Neural progenitor cell (in vitro differentiated cells): ENCODE data around the gene RB1. TPM values are rescaled to one million over a fixed set of nuclear protein-coding genes. Genes with fewer than 3 reads are reported as not detected.
"Not testable (repeated sequence)": the region's sequence is repeated elsewhere in the genome, so short reads cannot be mapped to it uniquely, and the experiment has no call there.

Source experiments
- DNase-seq: peaks from one replicate; pipeline ENCODE4 v3.0.0-alpha.2; 2016; ENCODE audit warnings: low spot score
- H2AFZ ChIP-seq: fragments of 200-600 bp; sonication (generic); replicated peaks from 2 replicates; pipeline ENCODE4 v1.6.1; 2016; ENCODE audit warnings: antibody characterized with exemption
- H3F3A ChIP-seq: fragments of 200-600 bp; sonication (generic); 2 replicates; pipeline ENCODE4 v1.6.1; 2016; ENCODE audit warnings: antibody characterized with exemption, low read depth
- H3K27ac ChIP-seq: fragments of 200-600 bp; sonication (generic); 2 replicates; pipeline ENCODE4 v1.5.1; 2016; ENCODE audit warnings: mild to moderate bottlenecking
- H3K27me3 ChIP-seq: fragments of 200-600 bp; sonication (generic); 2 replicates; pipeline ENCODE4 v1.6.1; 2016; ENCODE audit warnings: mild to moderate bottlenecking, moderate library complexity
- H3K36me3 ChIP-seq: fragments of 200-600 bp; sonication (generic); 2 replicates; pipeline ENCODE4 v1.5.1; 2016
- H3K4me1 ChIP-seq: fragments of 200-600 bp; sonication (generic); 2 replicates; pipeline ENCODE4 v1.6.1; 2016; ENCODE audit warnings: mixed run types
- H3K4me2 ChIP-seq: fragments of 200-600 bp; sonication (generic); 2 replicates; pipeline ENCODE4 v1.6.1; 2016
- H3K4me3 ChIP-seq: fragments of 200-600 bp; sonication (generic); 2 replicates; pipeline ENCODE4 v1.5.1; 2016
- H3K79me2 ChIP-seq: fragments of 200-600 bp; sonication (generic); 2 replicates; pipeline ENCODE4 v1.6.1; 2016; ENCODE audit warnings: low read depth
- H3K9ac ChIP-seq: fragments of 200-600 bp; sonication (generic); 2 replicates; pipeline ENCODE4 v1.6.1; 2016
- H3K9me3 ChIP-seq: fragments of 200-600 bp; sonication (generic); 2 replicates; pipeline ENCODE4 v1.5.1; 2016; ENCODE audit warnings: low read depth
- H4K20me1 ChIP-seq: fragments of 200-600 bp; sonication (generic); 2 replicates; pipeline ENCODE4 v1.6.1; 2016; ENCODE audit warnings: low read depth
- H3K27ac Mint-ChIP-seq: 3 replicates; pipeline ENCODE4 v1.8.0; 2021; ENCODE audit warnings: mixed read lengths
- H3K27me3 Mint-ChIP-seq: 2 replicates; pipeline ENCODE4 v1.8.0; 2022; ENCODE audit warnings: low read depth, mild to moderate bottlenecking, inconsistent platforms, moderate library complexity, mixed read lengths; ENCODE audit not compliant: insufficient read depth
- H3K36me3 Mint-ChIP-seq: 3 replicates; pipeline ENCODE4 v1.8.0; 2021; ENCODE audit warnings: mixed read lengths
- H3K4me1 Mint-ChIP-seq: 3 replicates; pipeline ENCODE4 v1.8.0; 2021; ENCODE audit warnings: mixed read lengths
- H3K4me3 Mint-ChIP-seq: 3 replicates; pipeline ENCODE4 v1.8.0; 2021; ENCODE audit warnings: mild to moderate bottlenecking, moderate library complexity, mixed read lengths
- H3K9me3 Mint-ChIP-seq: 3 replicates; pipeline ENCODE4 v1.8.0; 2020; ENCODE audit warnings: mixed read lengths
- CTCF ChIP-seq: fragments of 200-600 bp; sonication (generic); IDR thresholded peaks from 2 replicates; pipeline ENCODE4 v1.5.1; 2017; ENCODE audit warnings: antibody characterized with exemption, mild to moderate bottlenecking
- EZH2 ChIP-seq: fragments of 200-600 bp; sonication (generic); IDR thresholded peaks from 2 replicates; pipeline ENCODE4 v1.6.1; 2017; ENCODE audit warnings: antibody characterized with exemption, mild to moderate bottlenecking, moderate library complexity
- EZH2phosphoT487 ChIP-seq: fragments of 200-600 bp; sonication (generic); IDR thresholded peaks from 2 replicates; pipeline ENCODE4 v1.6.1; 2017; ENCODE audit warnings: antibody characterized with exemption
- total RNA-seq: library from RNA; depleted of rRNA; stranded (reverse); fragments of >200 nt; gene quantifications from 2 replicates; pipeline ENCODE4 v1.2.3, GENCODE V29; 2015; ENCODE audit warnings: low replicate concordance

Gene RB1
- total RNA-seq, 1 donor from 2014 or later, result 39.5 TPM

DNA sequence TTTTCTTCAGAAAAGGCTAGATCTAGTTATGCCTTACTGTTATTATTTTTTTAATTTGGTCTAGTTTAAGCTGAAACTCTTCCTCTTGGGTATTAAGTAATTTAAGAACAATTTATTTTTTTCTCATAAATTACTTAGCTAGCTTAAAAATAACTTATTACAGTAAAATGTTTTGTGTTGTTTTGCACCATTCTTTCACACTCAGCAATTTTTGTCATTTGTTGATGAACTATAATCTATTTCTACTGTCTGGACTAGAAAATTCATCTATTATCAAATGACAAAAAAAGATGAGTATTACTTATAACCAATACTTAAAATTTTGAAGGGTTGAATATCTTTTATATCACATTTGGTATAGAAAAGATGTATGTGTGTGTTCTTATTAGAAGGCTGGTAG lies 111.0 kb downstream of the RB1 start:
- Mint-ChIP-seq H3K36me3 (peaks cover 33% of the 10 kb centered on the region), H3K27ac (no peak overlapping the region), H3K4me3 (no peak overlapping the region), H3K9me3 (peaks cover 30% of the 10 kb centered on the region), H3K4me1 (peaks cover 21% of the 10 kb centered on the region), H3K27me3 (no peaks in the 10 kb centered on the region)
- H3K4me2 ChIP-seq, result no peak overlapping the region
- no peak overlapping the region for H3K4me3 ChIP-seq
- no peak for DNase-seq
- peaks cover 5% of the 10 kb centered on the region for H3K9me3 ChIP-seq
- no peak overlapping the region for H2AFZ ChIP-seq
- no peaks in the 10 kb centered on the region for H3K27me3 ChIP-seq
- H3K4me1 ChIP-seq, result peaks cover 24% of the 10 kb centered on the region
- no peaks in the 10 kb centered on the region for H3K79me2 ChIP-seq
- no peaks in the 10 kb centered on the region for H3F3A ChIP-seq
- no peaks in the 10 kb centered on the region for H3K36me3 ChIP-seq
- H3K9ac ChIP-seq, result no peak overlapping the region
- H3K27ac ChIP-seq, result no peak overlapping the region
- no peak for TF ChIP-seq EZH2
- TF ChIP-seq CTCF, result no peak
- no peak for TF ChIP-seq EZH2phosphoT487
- no peaks in the 10 kb centered on the region for H4K20me1 ChIP-seq

DNA sequence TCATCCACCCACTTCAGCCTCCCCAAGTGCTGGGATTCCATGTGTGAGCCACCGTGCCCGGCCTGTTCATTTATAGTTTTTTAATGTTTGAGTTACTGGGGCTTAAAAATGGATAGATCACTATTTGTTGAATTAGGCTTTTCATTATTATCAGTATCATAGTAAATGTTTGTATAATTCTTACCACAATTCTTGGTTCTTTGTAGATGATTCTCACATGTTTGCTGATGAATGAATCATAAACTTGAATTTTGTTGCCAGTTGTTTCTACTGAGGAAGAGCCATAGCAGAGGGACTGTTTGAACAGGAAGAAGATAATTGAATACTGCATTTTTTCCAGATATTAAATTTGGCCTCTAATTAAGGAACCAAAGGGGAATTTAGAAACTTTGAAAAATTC lies 112.0 kb downstream of the RB1 start:
- Histone ChIP-seq H4K20me1 (no peaks in the 10 kb centered on the region), H3K4me1 (peaks cover 24% of the 10 kb centered on the region), H3K36me3 (no peaks in the 10 kb centered on the region), H2AFZ (no peak overlapping the region), H3K27ac (no peak overlapping the region), H3F3A (no peaks in the 10 kb centered on the region), H3K9ac (no peak overlapping the region), H3K4me2 (no peak overlapping the region), H3K27me3 (no peaks in the 10 kb centered on the region), H3K4me3 (no peak overlapping the region), H3K79me2 (no peaks in the 10 kb centered on the region), H3K9me3 (peaks cover 5% of the 10 kb centered on the region)
- DNase-seq, result no peak
- H3K27ac Mint-ChIP-seq, result no peak overlapping the region
- H3K27me3 Mint-ChIP-seq, result no peaks in the 10 kb centered on the region
- H3K9me3 Mint-ChIP-seq, result peaks cover 39% of the 10 kb centered on the region
- H3K36me3 Mint-ChIP-seq, result peaks cover 31% of the 10 kb centered on the region
- TF ChIP-seq CTCF (no peak), EZH2phosphoT487 (no peak), EZH2 (no peak)
- H3K4me1 Mint-ChIP-seq, result peaks cover 14% of the 10 kb centered on the region
- no peak overlapping the region for H3K4me3 Mint-ChIP-seq

DNA sequence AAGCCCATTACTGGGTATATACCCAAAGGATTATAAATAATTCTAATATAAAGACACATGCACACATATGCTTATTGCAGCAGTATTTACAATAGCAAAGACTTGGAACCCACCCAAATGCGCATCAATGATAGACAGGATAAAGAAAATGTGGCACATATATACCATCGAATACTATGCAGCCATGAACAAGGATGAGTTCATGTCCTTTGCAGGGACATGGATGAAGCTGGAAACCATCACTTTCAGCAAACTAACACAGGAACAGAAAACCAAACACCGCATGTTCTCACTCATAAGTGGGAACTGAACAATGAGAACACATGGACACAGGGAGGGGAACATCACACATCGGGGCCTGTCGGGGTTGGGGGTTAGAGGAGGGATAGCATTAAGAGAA lies 118.5 kb downstream of the RB1 start:
- H3K27me3 Mint-ChIP-seq, H3F3A ChIP-seq, H3K4me3 ChIP-seq, H3K9ac ChIP-seq, H3K79me2 ChIP-seq, H3K4me1 Mint-ChIP-seq, H3K27me3 ChIP-seq, H3K4me3 Mint-ChIP-seq, H3K4me1 ChIP-seq, H4K20me1 ChIP-seq, H3K36me3 ChIP-seq, H3K27ac Mint-ChIP-seq, H3K9me3 ChIP-seq, H2AFZ ChIP-seq, H3K27ac ChIP-seq, H3K4me2 ChIP-seq, DNase-seq: not testable (repeated sequence)
- peaks cover 41% of the 10 kb centered on the region for H3K9me3 Mint-ChIP-seq
- peaks cover 21% of the 10 kb centered on the region for H3K36me3 Mint-ChIP-seq

DNA sequence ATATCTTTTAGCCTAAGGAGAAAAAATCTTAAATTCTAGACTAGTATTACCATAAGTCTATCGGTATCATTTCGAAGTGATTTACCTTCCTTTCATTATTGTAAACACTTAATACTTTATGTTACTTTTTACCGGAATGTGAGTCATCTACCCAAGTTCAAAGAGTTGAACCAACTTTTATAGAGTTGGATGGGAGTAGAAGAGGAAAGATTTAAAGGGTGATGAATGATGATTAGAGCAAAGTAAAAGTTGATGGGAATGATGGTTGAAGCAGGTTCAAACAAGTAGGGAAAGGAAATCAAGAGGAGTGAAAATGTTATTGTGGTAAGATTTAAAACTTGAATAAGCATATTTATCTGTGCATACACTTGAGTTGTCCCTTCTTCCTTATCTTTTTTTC lies 120.7 kb downstream of the RB1 start:
- TF ChIP-seq EZH2 (no peak), CTCF (no peak), EZH2phosphoT487 (no peak)
- Histone ChIP-seq H3K4me1 (no peaks in the 10 kb centered on the region), H3K4me3 (no peak overlapping the region), H3K36me3 (no peaks in the 10 kb centered on the region), H3K4me2 (no peak overlapping the region), H3K79me2 (no peaks in the 10 kb centered on the region), H2AFZ (no peak overlapping the region), H3F3A (no peaks in the 10 kb centered on the region), H3K27me3 (no peaks in the 10 kb centered on the region), H3K9ac (no peak overlapping the region), H4K20me1 (no peaks in the 10 kb centered on the region), H3K9me3 (peaks cover 3% of the 10 kb centered on the region), H3K27ac (no peak overlapping the region)
- Mint-ChIP-seq H3K4me1 (no peaks in the 10 kb centered on the region), H3K9me3 (peaks cover 21% of the 10 kb centered on the region), H3K27ac (no peak overlapping the region), H3K4me3 (no peak overlapping the region), H3K27me3 (no peaks in the 10 kb centered on the region), H3K36me3 (peaks cover 7% of the 10 kb centered on the region)
- no peak for DNase-seq
